HEK293 (cell line): ENCODE measurements around the gene ETV6.

Experiments
- CTCF ChIA-PET: fragments of 350-600 bp; formaldehyde crosslinking; extraction: SDS; loops from one replicate; lab custom pipeline; 2021; ENCODE audit warnings: antibody characterized with exemption; lab: Yijun Ruan, JAX
- POLR2A ChIA-PET: fragments of 300-600 bp; formaldehyde crosslinking; extraction: SDS; loops from one replicate; lab custom pipeline; 2020; ENCODE audit warnings: antibody characterized with exemption, inconsistent platforms; lab: Yijun Ruan, JAX
- H3K27ac ChIP-seq: fragments of 200-500 bp; sonication (Bioruptor generic); 2 replicates; pipeline ENCODE4 v1.5.1; 2014; ENCODE audit warnings: low read depth, low read length, control low read depth, inconsistent platforms; ENCODE audit errors: extremely low read depth
- H3K36me3 ChIP-seq, 2 experiments: fragments of 200-500 bp in 1 of 2; sonication (Bioruptor generic) in 1 of 2; 1 replicate in 1 of 2; 2 replicates in 1 of 2; pipeline ENCODE4 v1.5.1; 2014 to 2017; ENCODE audit warnings: inconsistent platforms in 2 of 2, low read length in 2 of 2; ENCODE audit not compliant: control insufficient read depth in 2 of 2, insufficient read depth in 1 of 2
- H3K4me1 ChIP-seq: fragments of 200-500 bp; sonication (Bioruptor generic); 2 replicates; pipeline ENCODE4 v1.5.1; 2014; ENCODE audit warnings: mild to moderate bottlenecking, low read length, inconsistent platforms; ENCODE audit not compliant: control insufficient read depth, insufficient read depth
- H3K4me3 ChIP-seq: 2 replicates; pipeline ENCODE4 v1.5.1; 2011; ENCODE audit warnings: low read depth, mild to moderate bottlenecking, control low read depth, low read length, moderate library complexity
- H3K9me3 ChIP-seq: fragments of 200-500 bp; sonication (Bioruptor generic); 2 replicates; pipeline ENCODE4 v1.5.1; 2014; ENCODE audit warnings: low read depth, low read length, inconsistent platforms; ENCODE audit not compliant: control insufficient read depth, insufficient read depth
- GLIS2 ChIP-seq: fragments of 450-650 bp; formaldehyde crosslinking; IDR thresholded peaks from 2 replicates; pipeline ENCODE4 v1.5.1; 2016; ENCODE audit warnings: missing biosample characterization, missing genetic modification characterization
- KLF7 ChIP-seq: fragments of 450-650 bp; formaldehyde crosslinking; IDR thresholded peaks from 2 replicates; pipeline ENCODE4 v1.5.1; 2016; ENCODE audit warnings: missing biosample characterization, missing genetic modification characterization, borderline replicate concordance
- OVOL3 ChIP-seq: fragments of 450-650 bp; formaldehyde crosslinking; IDR thresholded peaks from 2 replicates; pipeline ENCODE4 v1.5.1; 2016; ENCODE audit warnings: missing biosample characterization, missing genetic modification characterization
- PRDM2 ChIP-seq: fragments of 450-650 bp; formaldehyde crosslinking; IDR thresholded peaks from 2 replicates; pipeline ENCODE4 v1.5.1; 2016; ENCODE audit warnings: missing biosample characterization, missing genetic modification characterization, borderline replicate concordance
- ZBTB11 ChIP-seq: fragments of 450-650 bp; formaldehyde crosslinking; conservative IDR thresholded peaks from 2 replicates; pipeline ENCODE4 v1.5.1; 2016; ENCODE audit warnings: low read depth, missing biosample characterization, missing genetic modification characterization
- ZFP41 ChIP-seq: fragments of 450-650 bp; formaldehyde crosslinking; IDR thresholded peaks from 2 replicates; pipeline ENCODE4 v1.5.1; 2016; ENCODE audit warnings: missing biosample characterization, missing genetic modification characterization, borderline replicate concordance
- ZNF146 ChIP-seq: fragments of 450-650 bp; formaldehyde crosslinking; IDR thresholded peaks from 2 replicates; pipeline ENCODE4 v1.5.1; 2016; ENCODE audit warnings: missing biosample characterization, missing genetic modification characterization
- ZNF174 ChIP-seq: fragments of 450-650 bp; formaldehyde crosslinking; IDR thresholded peaks from 2 replicates; pipeline ENCODE4 v1.5.0; 2017; ENCODE audit warnings: missing biosample characterization, mild to moderate bottlenecking, missing genetic modification characterization
- ZNF354C ChIP-seq: fragments of 450-650 bp; formaldehyde crosslinking; IDR thresholded peaks from 2 replicates; pipeline ENCODE4 v1.5.1; 2016; ENCODE audit warnings: missing biosample characterization, missing genetic modification characterization, low read depth, borderline replicate concordance
- ZNF433 ChIP-seq: fragments of 450-650 bp; formaldehyde crosslinking; IDR thresholded peaks from 2 replicates; pipeline ENCODE4 v1.5.1; 2016; ENCODE audit warnings: missing biosample characterization, missing genetic modification characterization, low read depth
- ZNF510 ChIP-seq: fragments of 450-650 bp; formaldehyde crosslinking; IDR thresholded peaks from 2 replicates; pipeline ENCODE4 v1.5.1; 2018; ENCODE audit warnings: mild to moderate bottlenecking, missing genetic modification characterization, missing biosample characterization; ENCODE audit not compliant: insufficient replicate concordance
- ZNF555 ChIP-seq: fragments of 450-650 bp; formaldehyde crosslinking; conservative IDR thresholded peaks from 2 replicates; pipeline ENCODE4 v1.5.1; 2017; ENCODE audit warnings: missing biosample characterization, mild to moderate bottlenecking, missing genetic modification characterization, inconsistent platforms
- ZNF571 ChIP-seq: fragments of 450-650 bp; formaldehyde crosslinking; IDR thresholded peaks from 2 replicates; pipeline ENCODE4 v1.5.0; 2017; ENCODE audit warnings: missing biosample characterization, missing genetic modification characterization
- ZNF610 ChIP-seq: fragments of 450-650 bp; formaldehyde crosslinking; IDR thresholded peaks from 2 replicates; pipeline ENCODE4 v1.5.1; 2016; ENCODE audit warnings: missing biosample characterization, missing genetic modification characterization, borderline replicate concordance
- ZNF623 ChIP-seq: fragments of 450-650 bp; formaldehyde crosslinking; IDR thresholded peaks from 2 replicates; pipeline ENCODE4 v1.5.1; 2016; ENCODE audit warnings: missing biosample characterization, missing genetic modification characterization
- TF ChIP-seq, protein P1 (sequence below): fragments of 450-650 bp; IDR thresholded peaks from 2 replicates; pipeline ENCODE4 v1.5.1; 2018; ENCODE audit warnings: missing biosample characterization, mild to moderate bottlenecking, missing genetic modification characterization

ETV6 gene

GRCh38 chr12:11812586-11813437 is 163.3 kb downstream of the ETV6 start:
- Histone ChIP-seq H3K36me3 (no peaks in the 10 kb centered on the region), H3K27ac (no peak overlapping the region), H3K9me3 (no peaks in the 10 kb centered on the region), H3K4me3 (no peak overlapping the region), H3K4me1 (no peaks in the 10 kb centered on the region)
- POLR2A ChIA-PET, result no interaction called here
- TF ChIP-seq GLIS2 (tag by site-specific recombination), result no peak
- no peak for TF ChIP-seq ZNF433 (tag by site-specific recombination)
- no peak for TF ChIP-seq ZNF354C (tag by site-specific recombination)
- no peak for TF ChIP-seq OVOL3 (tag by site-specific recombination)
- no peak for TF ChIP-seq ZNF146 (tag by site-specific recombination)
- TF ChIP-seq PRDM2, result no peak
- no peak for TF ChIP-seq ZNF623 (tag by site-specific recombination)
- TF ChIP-seq ZNF510 (tag by site-specific recombination), result no peak
- no peak for TF ChIP-seq ZNF555 (tag by site-specific recombination)
- TF ChIP-seq ZNF571 (tag by site-specific recombination), result no peak
- TF ChIP-seq ZNF610 (tag by site-specific recombination), result no peak
- TF ChIP-seq ZBTB11 (tag by site-specific recombination), result no peak
- TF ChIP-seq KLF7 (tag by site-specific recombination), result no peak
- no peak for TF ChIP-seq ZFP41 (tag by site-specific recombination)
- TF ChIP-seq, protein P1, sequence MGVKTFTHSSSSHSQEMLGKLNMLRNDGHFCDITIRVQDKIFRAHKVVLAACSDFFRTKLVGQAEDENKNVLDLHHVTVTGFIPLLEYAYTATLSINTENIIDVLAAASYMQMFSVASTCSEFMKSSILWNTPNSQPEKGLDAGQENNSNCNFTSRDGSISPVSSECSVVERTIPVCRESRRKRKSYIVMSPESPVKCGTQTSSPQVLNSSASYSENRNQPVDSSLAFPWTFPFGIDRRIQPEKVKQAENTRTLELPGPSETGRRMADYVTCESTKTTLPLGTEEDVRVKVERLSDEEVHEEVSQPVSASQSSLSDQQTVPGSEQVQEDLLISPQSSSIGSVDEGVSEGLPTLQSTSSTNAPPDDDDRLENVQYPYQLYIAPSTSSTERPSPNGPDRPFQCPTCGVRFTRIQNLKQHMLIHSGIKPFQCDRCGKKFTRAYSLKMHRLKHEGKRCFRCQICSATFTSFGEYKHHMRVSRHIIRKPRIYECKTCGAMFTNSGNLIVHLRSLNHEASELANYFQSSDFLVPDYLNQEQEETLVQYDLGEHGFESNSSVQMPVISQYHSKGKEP (tag by site-specific recombination), result no peak
- no peak for TF ChIP-seq ZNF174 (tag by site-specific recombination)
- CTCF ChIA-PET, result interaction anchor here (0.5 to 1.5 kb wide), 3 partner anchors 220 to 483 kb away, joined by 3 to 5 read pairs (median 3); no protein-coding TSS in a partner anchor
